Adrenal gland (tissue), 5 donors: ENCODE measurements around the gene NUDT15.

ENCODE experiments used
- CTCF ChIP-seq, 6 experiments: fragments of 450-650 bp in 4 of 6; fragments of 200-600 bp in 2 of 6; sonication (generic) in 1 of 6; IDR thresholded peaks; 1 replicate in 5 of 6; 2 replicates in 1 of 6; pipeline versions ENCODE4 v1.5.1 to v1.8.0; 2016 to 2021; ENCODE audit warnings: antibody characterized with exemption in 6 of 6, mild to moderate bottlenecking in 2 of 6, moderate library complexity in 1 of 6
- POLR2A ChIP-seq, 2 donors: fragments of 450-650 bp; IDR thresholded peaks; one replicate each; pipeline ENCODE4 v1.6.1; 2017; ENCODE audit warnings: antibody characterized with exemption in 2 of 2, mild to moderate bottlenecking in 2 of 2, moderate library complexity in 1 of 2
- donor health status: DM: no; HTN: no; CAD: no.

- TF ChIP-seq CTCF (IDR thresholded peaks at IDR 0.05) (no peak), POLR2A (IDR thresholded peaks at IDR 0.05) (no peak)
These were observed 56.1 kb downstream of the NUDT15 start for GRCh38 chr13:48093588-48093987.
